GM13976 (cell line): ENCODE measurements around the gene HSPA1B.

Source experiments
- DNase-seq: peaks from one replicate; pipeline ENCODE4 v3.0.0; 2012; ENCODE audit warnings: low spot score
- in situ Hi-C: fragments of 300-500 bp; cut with MboI; formaldehyde crosslinking; loops from one replicate; pipeline ENCODE4 v1.12.0; 2022; ENCODE audit warnings: low sequenced_read_pairs, mixed read lengths, inconsistent platforms; ENCODE audit not compliant: unreplicated experiment
- TF ChIP-seq, protein P1 (sequence below): IDR thresholded peaks from 2 replicates; pipeline ENCODE4 v1.5.1; 2012; ENCODE audit warnings: borderline replicate concordance, mild to moderate bottlenecking; ENCODE audit not compliant: insufficient read depth; ENCODE audit errors: extremely low read depth, missing control alignments, control extremely low read depth

The HSPA1B gene

DNA sequence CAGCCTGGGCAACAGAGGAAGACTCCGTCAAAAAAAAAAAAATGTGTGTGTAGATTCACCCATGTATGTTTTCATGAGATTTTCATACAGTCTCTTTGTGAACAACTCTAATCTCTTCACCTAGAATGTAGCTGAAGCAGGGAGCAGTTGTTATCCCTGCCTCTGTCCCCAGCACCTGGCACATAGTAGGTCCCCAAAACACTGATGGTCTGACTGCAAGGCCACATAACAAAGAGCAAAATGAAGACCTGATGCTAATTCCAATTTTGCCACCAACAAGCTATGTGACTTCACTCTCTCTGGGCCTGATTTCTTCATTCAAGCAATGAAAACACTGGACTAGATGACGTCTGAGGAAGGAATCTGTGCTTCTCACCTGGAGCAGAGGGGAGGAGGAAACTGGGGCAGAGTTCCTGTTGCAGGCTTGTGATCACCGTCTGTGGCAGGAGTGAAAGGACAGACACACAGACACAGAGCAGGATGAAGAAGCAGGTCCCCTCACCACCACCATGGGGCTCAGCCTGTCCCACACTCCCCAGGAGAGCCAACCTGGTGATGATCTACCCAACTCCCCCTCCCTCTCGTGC lies 46.6 kb downstream of the HSPA1B start:
- in situ Hi-C loops: no loop called here
- TF ChIP-seq, protein P1, sequence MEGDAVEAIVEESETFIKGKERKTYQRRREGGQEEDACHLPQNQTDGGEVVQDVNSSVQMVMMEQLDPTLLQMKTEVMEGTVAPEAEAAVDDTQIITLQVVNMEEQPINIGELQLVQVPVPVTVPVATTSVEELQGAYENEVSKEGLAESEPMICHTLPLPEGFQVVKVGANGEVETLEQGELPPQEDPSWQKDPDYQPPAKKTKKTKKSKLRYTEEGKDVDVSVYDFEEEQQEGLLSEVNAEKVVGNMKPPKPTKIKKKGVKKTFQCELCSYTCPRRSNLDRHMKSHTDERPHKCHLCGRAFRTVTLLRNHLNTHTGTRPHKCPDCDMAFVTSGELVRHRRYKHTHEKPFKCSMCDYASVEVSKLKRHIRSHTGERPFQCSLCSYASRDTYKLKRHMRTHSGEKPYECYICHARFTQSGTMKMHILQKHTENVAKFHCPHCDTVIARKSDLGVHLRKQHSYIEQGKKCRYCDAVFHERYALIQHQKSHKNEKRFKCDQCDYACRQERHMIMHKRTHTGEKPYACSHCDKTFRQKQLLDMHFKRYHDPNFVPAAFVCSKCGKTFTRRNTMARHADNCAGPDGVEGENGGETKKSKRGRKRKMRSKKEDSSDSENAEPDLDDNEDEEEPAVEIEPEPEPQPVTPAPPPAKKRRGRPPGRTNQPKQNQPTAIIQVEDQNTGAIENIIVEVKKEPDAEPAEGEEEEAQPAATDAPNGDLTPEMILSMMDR: no peak

GRCh38 chr6:31874836-31875572 lies 47.5 kb downstream of the HSPA1B start:
- in situ Hi-C loops: no loop called here
- DNase-seq: no peak
- TF ChIP-seq, protein P1: no peak

More for the DNA sequence above, 46.6 kb downstream of the HSPA1B start:
- no peak for DNase-seq

GRCh38 chr6:31875877-31876276 lies 48.3 kb downstream of the HSPA1B start:
- TF ChIP-seq, protein P1: no peak
- in situ Hi-C loops: no loop called here

DNA sequence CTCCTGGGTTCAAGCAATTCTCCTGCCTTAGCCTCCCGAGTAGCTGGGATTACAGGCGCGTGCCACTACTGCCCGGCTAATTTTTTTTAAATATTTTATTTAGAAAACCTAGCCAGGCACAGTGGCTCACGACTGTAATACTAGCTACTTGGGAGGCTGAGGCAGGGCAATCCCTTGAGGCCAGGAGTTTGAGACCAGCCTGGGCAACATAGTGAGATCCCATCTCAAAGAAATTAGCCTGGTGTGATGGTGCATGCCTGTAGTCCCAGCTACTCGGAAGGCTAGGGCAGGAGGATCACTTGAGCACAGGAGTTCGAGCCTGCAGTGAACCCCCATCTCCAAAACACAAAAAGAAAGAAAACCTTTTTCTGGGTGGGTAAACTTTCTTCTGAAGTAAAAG lies 48.8 kb downstream of the HSPA1B start:
- in situ Hi-C loops: no loop called here
- DNase-seq: no peak
- TF ChIP-seq, protein P1: no peak

More at GRCh38 chr6:31875877-31876276, 48.3 kb downstream of the HSPA1B start:
- DNase-seq: no peak

DNA sequence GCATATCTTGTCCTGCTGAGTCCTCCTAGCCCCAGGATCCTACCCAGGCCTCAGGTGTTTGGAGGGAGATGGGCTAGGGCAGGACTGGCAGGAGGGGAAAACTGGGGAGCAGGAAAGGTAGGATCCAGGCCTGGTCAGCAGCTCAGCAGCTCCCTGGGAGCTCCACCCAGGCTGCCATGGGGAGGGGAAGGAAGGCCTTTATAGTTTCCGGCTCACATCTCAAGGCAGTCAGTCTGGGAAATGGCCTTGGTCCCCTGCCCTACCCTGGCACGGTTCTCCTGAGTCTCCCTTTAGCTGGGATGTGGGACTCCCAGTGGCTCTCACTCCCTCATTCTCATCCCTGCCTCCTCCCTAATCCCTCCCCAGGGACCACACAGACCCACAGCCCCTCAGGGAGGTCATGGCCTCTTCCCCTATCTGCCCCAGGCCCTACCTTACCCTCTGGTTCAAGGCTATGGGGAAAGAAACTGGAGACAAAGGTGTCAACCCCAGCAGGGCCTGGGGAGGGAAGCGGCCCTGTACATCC lies 49.6 kb downstream of the HSPA1B start:
- in situ Hi-C loops: no loop called here
- no peak for DNase-seq
- TF ChIP-seq, protein P1: no peak

DNA sequence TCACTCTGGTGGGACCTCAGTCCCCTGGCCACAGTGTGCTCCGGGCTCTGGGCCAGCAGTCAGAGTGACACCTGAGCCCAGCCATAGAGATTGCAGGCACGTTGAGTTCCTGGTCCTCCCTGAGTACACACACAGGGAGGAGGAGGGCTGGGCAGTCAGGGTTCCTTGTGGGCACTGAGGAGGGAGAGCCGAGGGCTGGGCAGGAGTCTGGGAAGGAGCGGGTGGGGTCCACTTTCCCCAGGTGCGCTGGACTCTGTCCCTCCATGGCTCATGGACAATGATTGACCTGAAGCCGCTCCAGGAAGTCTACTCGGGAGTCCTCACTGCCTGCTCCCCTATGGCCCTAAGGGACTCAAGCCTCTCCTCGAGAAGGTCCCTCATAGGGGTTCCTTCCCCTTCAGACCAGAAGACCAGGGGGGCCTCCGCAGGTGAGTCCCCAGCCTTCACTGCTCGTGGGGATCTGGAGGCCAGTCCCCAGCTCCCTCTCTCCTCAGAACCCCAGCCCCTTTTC lies 50.2 kb downstream of the HSPA1B start:
- TF ChIP-seq, protein P1: no peak
- no peak for DNase-seq
- in situ Hi-C loops: no loop called here
